ENCODE measurements around the gene PHKA1. TPM values are rescaled to one million over a fixed set of nuclear protein-coding genes. Genes with fewer than 3 reads are reported as not detected.
A peak's percentile ranks its signal among the peaks of the same experiment; 100 is the strongest.
"Not testable (repeated sequence)": the region's sequence is repeated elsewhere in the genome, so short reads cannot be mapped to it uniquely, and the experiment has no call there.

PHKA1 gene
- total RNA-seq, 1 experiment from 2014 or later, result 13.1 TPM

- in situ Hi-C loops (cut with HindIII; ENCODE audit: low sequenced_read_pairs), result no loop called here
Measured at GRCh38 chrX:72676465-72676864, 37.6 kb downstream of the PHKA1 start.

GRCh38 chrX:72673951-72674350, 40.2 kb downstream of the PHKA1 start:
- in situ Hi-C loops (cut with HindIII; ENCODE audit: low sequenced_read_pairs); DNase-seq (ENCODE audit: low spot score): not testable (repeated sequence)

More at GRCh38 chrX:72676465-72676864, 37.6 kb downstream of the PHKA1 start:
- no peak for DNase-seq (ENCODE audit: low spot score)

- in situ Hi-C loops (cut with HindIII; ENCODE audit: low sequenced_read_pairs); DNase-seq (ENCODE audit: low spot score): not testable (repeated sequence)
Measured at GRCh38 chrX:72669508-72669907, 44.6 kb downstream of the PHKA1 start.

- in situ Hi-C loops (cut with HindIII; ENCODE audit: low sequenced_read_pairs), result no loop called here
- DNase-seq (ENCODE audit: low spot score), result no peak
Measured at GRCh38 chrX:72666451-72666850, 47.7 kb downstream of the PHKA1 start.

- in situ Hi-C loops (cut with HindIII; ENCODE audit: low sequenced_read_pairs), result no loop called here
- no peak for DNase-seq (ENCODE audit: low spot score)
Measured at GRCh38 chrX:72663737-72664136, 50.4 kb downstream of the PHKA1 start.

- no peak for DNase-seq (ENCODE audit: low spot score)
- in situ Hi-C loops (cut with HindIII; ENCODE audit: low sequenced_read_pairs), result no loop called here
Measured at GRCh38 chrX:72662020-72662747, 51.9 kb downstream of the PHKA1 start.

- in situ Hi-C loops (cut with HindIII; ENCODE audit: low sequenced_read_pairs), result no loop called here
Measured at GRCh38 chrX:72659723-72660122, 54.4 kb downstream of the PHKA1 start.

GRCh38 chrX:72652082-72652481, 62.0 kb downstream of the PHKA1 start:
- DNase-seq (ENCODE audit: low spot score), result peak; percentile 7
- in situ Hi-C loops (cut with HindIII; ENCODE audit: low sequenced_read_pairs), result no loop called here

More at GRCh38 chrX:72659723-72660122, 54.4 kb downstream of the PHKA1 start:
- DNase-seq (ENCODE audit: low spot score), result no peak

- in situ Hi-C loops (cut with HindIII; ENCODE audit: low sequenced_read_pairs), result no loop called here
- no peak for DNase-seq (ENCODE audit: low spot score)
Measured at GRCh38 chrX:72644946-72645345, 69.2 kb downstream of the PHKA1 start.

GRCh38 chrX:72641611-72642010, 72.5 kb downstream of the PHKA1 start:
- in situ Hi-C loops (cut with HindIII; ENCODE audit: low sequenced_read_pairs), result no loop called here
- DNase-seq (ENCODE audit: low spot score), result no peak

GRCh38 chrX:72635930-72636329, 78.2 kb downstream of the PHKA1 start:
- no peak for DNase-seq (ENCODE audit: low spot score)
- in situ Hi-C loops (cut with HindIII; ENCODE audit: low sequenced_read_pairs), result no loop called here

- DNase-seq (ENCODE audit: low spot score), result peak; percentile 2
- in situ Hi-C loops (cut with HindIII; ENCODE audit: low sequenced_read_pairs), result no loop called here
Measured at GRCh38 chrX:72634331-72634730, 79.8 kb downstream of the PHKA1 start.

GRCh38 chrX:72630185-72630584, 83.9 kb downstream of the PHKA1 start:
- in situ Hi-C loops (cut with HindIII; ENCODE audit: low sequenced_read_pairs), result no loop called here
- no peak for DNase-seq (ENCODE audit: low spot score)

- no peak for DNase-seq (ENCODE audit: low spot score)
- in situ Hi-C loops (cut with HindIII; ENCODE audit: low sequenced_read_pairs), result no loop called here
Measured at GRCh38 chrX:72624194-72624593, 89.9 kb downstream of the PHKA1 start.

GRCh38 chrX:72621625-72622485, 92.3 kb downstream of the PHKA1 start:
- DNase-seq (ENCODE audit: low spot score), result no peak
- in situ Hi-C loops (cut with HindIII; ENCODE audit: low sequenced_read_pairs), result no loop called here

- DNase-seq (ENCODE audit: low spot score), result no peak
- in situ Hi-C loops (cut with HindIII; ENCODE audit: low sequenced_read_pairs), result no loop called here
Measured at GRCh38 chrX:72621163-72621562, 92.9 kb downstream of the PHKA1 start.

GRCh38 chrX:72620550-72621145, 93.5 kb downstream of the PHKA1 start:
- DNase-seq (ENCODE audit: low spot score), result no peak
- in situ Hi-C loops (cut with HindIII; ENCODE audit: low sequenced_read_pairs), result no loop called here

GRCh38 chrX:72609313-72609712, 104.8 kb downstream of the PHKA1 start:
- in situ Hi-C loops (cut with HindIII; ENCODE audit: low sequenced_read_pairs), result no loop called here
- no peak for DNase-seq (ENCODE audit: low spot score)

GRCh38 chrX:72604705-72605104, 109.4 kb downstream of the PHKA1 start:
- DNase-seq (ENCODE audit: low spot score), result no peak
- in situ Hi-C loops (cut with HindIII; ENCODE audit: low sequenced_read_pairs), result no loop called here

GRCh38 chrX:72604112-72604511, 110.0 kb downstream of the PHKA1 start:
- no peak for DNase-seq (ENCODE audit: low spot score)
- in situ Hi-C loops (cut with HindIII; ENCODE audit: low sequenced_read_pairs), result no loop called here

Data from G401 (cell line).